Activated naive CD8-positive, alpha-beta T cell treated with anti-CD3 and anti-CD28 coated beads for 36 hours (primary cell): ENCODE data around the gene ANXA4. TPM values are rescaled to one million over a fixed set of nuclear protein-coding genes. Genes with fewer than 3 reads are reported as not detected.
A peak's percentile ranks its signal among the peaks of the same experiment; 100 is the strongest.
"Not testable (repeated sequence)": the region's sequence is repeated elsewhere in the genome, so short reads cannot be mapped to it uniquely, and the experiment has no call there.

Experiments used
- DNase-seq: peaks from one replicate; pipeline ENCODE4 v3.0.0; 2021
- H3K27ac Mint-ChIP-seq: one replicate; pipeline ENCODE4 v1.8.0; 2022; ENCODE audit warnings: mild to moderate bottlenecking, moderate library complexity, mixed read lengths
- H3K27me3 Mint-ChIP-seq: one replicate; pipeline ENCODE4 v1.8.0; 2022; ENCODE audit warnings: mild to moderate bottlenecking, mixed read lengths
- H3K36me3 Mint-ChIP-seq: one replicate; pipeline ENCODE4 v1.8.0; 2021; ENCODE audit warnings: mild to moderate bottlenecking, mixed read lengths
- H3K4me1 Mint-ChIP-seq: one replicate; pipeline ENCODE4 v1.8.0; 2021; ENCODE audit warnings: mixed read lengths
- H3K4me3 Mint-ChIP-seq: one replicate; pipeline ENCODE4 v1.8.0; 2022; ENCODE audit warnings: mild to moderate bottlenecking, moderate library complexity, mixed read lengths
- H3K9me3 Mint-ChIP-seq: one replicate; pipeline ENCODE4 v1.8.0; 2022; ENCODE audit warnings: mixed read lengths
- total RNA-seq, 2 experiments: library from RNA; stranded (reverse); gene quantifications; one replicate each; pipeline ENCODE4 v1.2.3, GENCODE V29; 2021

The ANXA4 gene
- total RNA-seq, 2 experiments from 2014 or later = 15.2 to 15.6 TPM

DNA sequence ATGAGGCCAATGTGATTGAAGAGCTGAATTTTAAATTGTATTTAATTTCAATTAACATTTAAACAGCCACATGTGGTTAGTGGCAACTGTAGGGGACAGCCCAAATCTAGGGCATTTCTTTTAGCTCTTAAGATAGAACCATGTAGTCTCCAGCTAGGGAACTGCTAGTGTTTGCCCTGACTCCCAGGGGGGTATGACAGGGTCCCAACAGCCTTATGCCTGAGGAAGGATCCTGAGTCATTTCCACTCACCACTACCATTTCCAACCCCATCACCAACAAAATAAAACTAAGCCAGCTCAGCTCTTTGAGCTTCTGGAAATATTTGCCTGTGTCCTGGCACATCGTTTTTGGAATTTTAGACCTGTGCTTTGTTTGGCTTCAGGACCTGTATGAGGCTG is 73.8 kb downstream of the ANXA4 start:
- H3K9me3 Mint-ChIP-seq = no peaks in the 10 kb centered on the region
- DNase-seq = no peak
- H3K4me1 Mint-ChIP-seq = peaks cover 2% of the 10 kb centered on the region
- no peaks in the 10 kb centered on the region for H3K27me3 Mint-ChIP-seq
- H3K36me3 Mint-ChIP-seq = no peaks in the 10 kb centered on the region
- H3K4me3 Mint-ChIP-seq = no peak overlapping the region
- no peak overlapping the region for H3K27ac Mint-ChIP-seq

DNA sequence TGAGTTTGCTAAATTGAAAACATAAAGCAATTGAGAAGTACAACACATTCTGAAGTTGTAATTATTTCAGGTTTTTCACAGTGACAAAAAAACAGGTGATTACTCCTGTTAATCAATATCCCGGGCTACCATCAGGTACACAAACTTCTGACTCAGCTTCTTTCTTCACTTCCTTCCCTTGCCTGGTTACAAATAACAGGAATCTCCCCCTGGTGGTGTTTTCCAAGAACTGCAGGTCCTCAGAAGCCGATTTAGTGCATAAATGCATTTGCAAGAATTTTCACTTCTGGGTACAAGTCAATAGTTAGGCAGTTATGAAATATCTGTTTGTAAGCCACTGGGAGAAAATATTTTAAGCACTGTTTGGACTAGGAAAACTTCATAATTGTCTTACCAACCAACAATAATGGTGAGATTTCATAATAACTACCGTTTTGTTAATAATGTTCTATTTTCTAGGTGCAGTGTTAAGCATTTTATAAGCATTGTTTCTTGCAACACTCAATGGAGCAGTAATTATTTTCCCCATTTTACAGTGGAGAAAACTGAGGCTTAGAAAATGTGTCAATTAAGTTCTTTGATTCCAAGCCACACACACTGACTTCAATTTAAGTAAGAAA is 75.1 kb downstream of the ANXA4 start:
- H3K4me1 Mint-ChIP-seq = peaks cover 2% of the 10 kb centered on the region
- H3K9me3 Mint-ChIP-seq = no peaks in the 10 kb centered on the region
- H3K4me3 Mint-ChIP-seq = no peak overlapping the region
- no peaks in the 10 kb centered on the region for H3K27me3 Mint-ChIP-seq
- no peaks in the 10 kb centered on the region for H3K36me3 Mint-ChIP-seq
- peak; percentile 61 for DNase-seq
- no peak overlapping the region for H3K27ac Mint-ChIP-seq

DNA sequence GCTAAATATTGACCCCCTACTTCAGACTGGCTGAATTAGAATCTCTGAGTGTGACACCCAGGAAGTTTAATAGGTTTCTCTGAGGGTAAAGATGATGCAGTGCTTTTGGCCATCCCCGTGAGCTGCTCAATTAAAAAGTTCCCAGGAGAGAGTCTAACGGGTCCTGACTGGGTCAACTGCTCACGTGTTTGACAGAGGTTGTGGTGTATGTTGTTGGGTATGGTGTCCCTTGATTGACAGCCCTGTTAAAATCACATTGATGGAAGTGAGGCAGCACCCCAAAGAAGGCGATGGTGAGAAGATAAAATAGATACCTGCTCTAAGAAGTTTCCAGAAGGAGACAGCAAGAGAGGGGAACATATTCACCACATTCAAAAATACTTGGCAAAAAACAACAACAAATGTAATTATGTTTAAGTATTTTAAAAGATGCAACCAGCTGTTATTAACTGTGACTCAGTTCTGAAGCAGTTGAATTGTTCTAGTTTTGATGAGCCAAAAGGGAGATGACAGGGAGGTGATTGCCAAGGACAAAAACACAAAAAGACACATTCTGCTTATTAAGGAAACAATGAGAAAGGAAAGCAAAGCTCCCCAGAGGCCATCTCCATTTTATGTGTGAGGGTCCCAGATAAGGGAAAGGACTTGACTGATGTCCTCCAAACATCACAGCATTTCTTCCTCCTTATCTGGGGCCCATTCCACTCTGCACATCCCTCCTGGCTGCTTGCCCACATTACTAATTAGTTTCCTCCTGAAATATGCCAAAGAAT is 76.0 kb downstream of the ANXA4 start:
- Mint-ChIP-seq H3K4me3 (no peak overlapping the region), H3K9me3 (no peaks in the 10 kb centered on the region), H3K27ac (no peak overlapping the region), H3K36me3 (no peaks in the 10 kb centered on the region), H3K27me3 (no peaks in the 10 kb centered on the region), H3K4me1 (peaks cover 2% of the 10 kb centered on the region)
- DNase-seq = no peak

DNA sequence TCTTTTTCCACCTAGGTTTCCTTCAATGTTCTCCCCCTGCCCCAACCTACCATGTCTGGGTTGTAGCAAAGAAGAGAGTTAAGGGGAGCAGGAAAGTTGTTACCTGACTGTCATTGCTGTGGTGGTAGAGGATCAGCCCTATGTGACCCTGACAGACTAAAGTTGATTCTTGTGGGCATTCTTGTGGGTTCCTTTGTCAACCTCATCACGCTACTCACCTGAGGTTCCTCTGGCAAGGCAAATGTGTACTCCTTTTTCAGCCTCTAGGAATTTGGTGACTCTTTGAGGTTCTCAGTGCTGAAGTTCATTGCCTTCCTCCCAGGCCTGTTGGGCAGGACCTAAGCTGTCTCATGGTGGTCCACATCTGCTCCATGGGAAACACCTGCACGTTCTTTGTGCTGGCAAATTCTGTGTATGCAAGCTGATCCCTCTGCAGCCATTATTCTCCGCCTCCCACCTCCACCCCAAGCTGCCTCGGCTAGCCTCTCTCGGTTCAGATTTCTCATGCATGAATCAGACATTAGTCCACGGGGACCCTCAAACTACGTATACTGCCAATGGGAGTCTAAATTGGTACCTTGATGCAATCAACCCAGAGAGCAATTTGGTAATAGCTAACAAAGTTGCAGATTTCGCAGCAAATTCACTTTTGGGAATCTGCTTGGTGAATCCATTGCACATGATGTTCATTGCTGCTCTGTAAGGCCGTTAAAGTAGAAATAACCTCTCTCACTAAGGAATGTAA is 86.0 kb downstream of the ANXA4 start:
- DNase-seq = no peak

DNA sequence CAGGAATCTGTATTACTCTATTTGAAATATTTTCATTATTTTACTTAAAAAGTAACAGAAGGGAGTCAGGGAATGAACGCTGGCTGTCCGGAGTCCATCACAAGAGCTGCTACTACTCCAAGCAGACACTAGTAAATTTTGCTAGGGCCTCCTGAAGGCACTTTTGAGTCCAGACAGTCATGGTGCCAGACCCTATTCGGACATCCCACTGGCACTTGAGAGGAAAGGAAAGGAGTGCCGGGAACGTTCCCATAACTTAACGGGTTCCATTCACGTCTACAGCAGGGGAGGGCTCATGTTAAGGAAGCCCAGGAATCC is 87.0 kb downstream of the ANXA4 start:
- Mint-ChIP-seq H3K27me3 (no peaks in the 10 kb centered on the region), H3K9me3 (no peaks in the 10 kb centered on the region), H3K27ac (peak overlapping the region; percentile 89), H3K4me3 (peak overlapping the region; percentile 79), H3K36me3 (peaks cover 18% of the 10 kb centered on the region), H3K4me1 (peaks cover 36% of the 10 kb centered on the region)
- DNase-seq = no peak

More for the DNA sequence above, 86.0 kb downstream of the ANXA4 start:
- H3K36me3 Mint-ChIP-seq = peaks cover 10% of the 10 kb centered on the region
- H3K27me3 Mint-ChIP-seq = no peaks in the 10 kb centered on the region
- H3K4me1 Mint-ChIP-seq = peaks cover 26% of the 10 kb centered on the region
- H3K9me3 Mint-ChIP-seq = no peaks in the 10 kb centered on the region
- peak overlapping the region; percentile 79 for H3K4me3 Mint-ChIP-seq
- peak overlapping the region; percentile 89 for H3K27ac Mint-ChIP-seq

DNA sequence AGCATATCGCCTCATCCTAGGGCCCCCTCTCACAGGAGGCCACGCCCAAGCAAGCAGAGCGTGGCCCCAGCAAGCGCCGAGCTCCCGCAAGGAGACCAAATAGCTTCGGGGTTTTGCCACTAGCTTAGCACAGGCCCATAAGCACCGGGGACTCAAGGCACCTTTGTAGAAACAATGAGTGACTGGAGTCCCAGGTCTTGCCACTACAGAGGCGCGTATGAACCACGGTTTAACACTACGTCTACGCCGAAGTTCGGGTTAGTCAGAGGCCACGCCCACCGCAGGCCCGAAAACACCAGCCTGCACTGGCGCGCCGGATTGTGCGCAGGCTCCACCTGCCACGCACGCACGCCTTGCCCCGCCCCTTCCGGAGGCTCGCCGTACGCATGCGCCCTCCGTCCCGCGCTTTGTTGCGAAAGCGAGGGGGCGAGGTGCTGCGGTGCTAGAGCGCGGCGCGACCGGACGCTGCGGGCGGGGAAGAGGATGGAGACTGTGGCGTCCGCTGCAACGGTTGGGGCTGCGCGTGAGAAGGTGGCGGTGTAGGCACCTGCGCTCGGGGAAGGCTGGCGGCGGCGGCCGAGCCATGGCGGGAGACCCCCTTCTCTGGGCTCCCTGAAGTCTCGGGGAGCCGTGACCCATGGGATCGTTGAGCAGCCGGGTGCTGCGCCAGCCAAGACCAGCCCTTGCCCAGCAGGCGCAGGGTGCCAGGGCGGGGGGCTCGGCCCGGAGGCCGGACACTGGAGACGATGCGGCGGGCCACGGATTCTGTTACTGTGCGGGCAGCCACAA is 87.5 kb downstream of the ANXA4 start, which contains the start of gene GMCL1:
Gene GMCL1 (plus strand): TSS at position 405 of the 789 bp plus-strand sequence. CDS start 233 bp downstream, at position 638.
- Mint-ChIP-seq H3K9me3 (no peaks in the 10 kb centered on the region), H3K27ac (peak within 1 kb of the TSS; percentile 89), H3K36me3 (peaks cover 23% of the 10 kb centered on the region), H3K4me3 (peak within 1 kb of the TSS; percentile 79), H3K4me1 (peaks cover 41% of the 10 kb centered on the region), H3K27me3 (no peaks in the 10 kb centered on the region)
- DNase-seq = peak; percentile 99

DNA sequence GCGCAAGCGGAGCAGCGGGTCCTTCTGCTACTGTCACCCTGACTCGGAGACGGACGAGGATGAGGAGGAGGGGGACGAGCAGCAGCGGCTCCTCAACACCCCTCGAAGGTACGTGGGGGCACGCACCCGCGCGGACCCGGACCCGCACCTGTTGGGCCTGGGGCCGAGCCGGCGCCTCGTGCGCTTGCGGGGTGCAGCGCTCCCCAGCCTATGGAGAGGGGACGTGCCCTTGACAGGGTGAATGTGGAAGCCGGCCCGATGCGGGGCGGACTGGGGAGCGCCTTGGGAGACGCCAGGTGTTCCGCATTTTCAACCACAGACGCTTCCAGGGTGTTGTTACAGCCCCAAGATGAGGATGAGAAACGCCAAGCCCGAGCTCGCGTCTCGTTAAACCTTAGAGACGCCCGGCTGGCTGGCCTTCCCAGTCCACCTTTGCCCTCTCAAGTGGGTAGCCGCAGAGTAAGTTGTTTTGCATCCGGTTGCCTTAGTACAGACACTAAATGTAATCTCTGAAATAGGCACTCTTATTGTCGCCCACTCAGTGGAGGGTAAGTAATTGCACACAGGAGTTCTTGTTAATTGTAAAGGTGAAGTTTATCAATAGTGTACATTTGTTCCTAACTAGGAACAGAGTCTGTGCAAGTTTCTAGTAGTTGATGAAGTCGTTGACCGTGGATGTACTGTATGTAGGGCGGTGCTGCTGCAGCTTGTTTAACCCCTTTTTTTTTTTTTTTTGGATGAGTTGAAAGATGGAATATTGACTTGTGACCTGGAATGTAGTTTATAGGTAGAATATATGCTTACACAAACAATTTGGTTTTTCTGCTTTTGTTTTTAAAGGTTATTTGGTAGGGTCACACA is 88.3 kb downstream of the ANXA4 start:
- H3K27me3 Mint-ChIP-seq = no peaks in the 10 kb centered on the region

DNA sequence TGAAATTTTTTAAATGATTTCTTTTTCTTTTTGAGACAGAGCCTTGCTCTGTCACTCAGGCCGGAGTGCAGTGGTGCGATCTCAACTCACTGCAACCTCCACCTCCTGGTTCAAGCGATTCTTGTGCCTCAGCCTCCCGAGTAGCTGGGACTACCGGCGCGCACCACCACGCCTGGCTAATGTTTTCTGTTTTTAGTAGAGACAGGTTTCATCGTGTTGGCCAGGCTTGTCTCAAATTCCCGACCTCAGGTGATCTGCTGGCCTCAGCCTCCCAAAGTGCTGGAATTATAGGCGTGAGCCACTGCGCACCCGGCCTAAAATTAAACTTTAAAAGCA is 88.9 kb downstream of the ANXA4 start:
- H3K4me3 Mint-ChIP-seq = peak overlapping the region; percentile 79
- peaks cover 55% of the 10 kb centered on the region for H3K4me1 Mint-ChIP-seq
- H3K27ac Mint-ChIP-seq = peak overlapping the region; percentile 3
- not testable (repeated sequence) for H3K9me3 Mint-ChIP-seq, DNase-seq, H3K27me3 Mint-ChIP-seq
- peaks cover 29% of the 10 kb centered on the region for H3K36me3 Mint-ChIP-seq

More for the DNA sequence above, 88.3 kb downstream of the ANXA4 start:
- no peaks in the 10 kb centered on the region for H3K9me3 Mint-ChIP-seq
- peak; percentile 46 for DNase-seq
- peak overlapping the region; percentile 89 for H3K27ac Mint-ChIP-seq
- H3K4me1 Mint-ChIP-seq = peaks cover 49% of the 10 kb centered on the region
- H3K36me3 Mint-ChIP-seq = peaks cover 29% of the 10 kb centered on the region
- peak overlapping the region; percentile 79 for H3K4me3 Mint-ChIP-seq

DNA sequence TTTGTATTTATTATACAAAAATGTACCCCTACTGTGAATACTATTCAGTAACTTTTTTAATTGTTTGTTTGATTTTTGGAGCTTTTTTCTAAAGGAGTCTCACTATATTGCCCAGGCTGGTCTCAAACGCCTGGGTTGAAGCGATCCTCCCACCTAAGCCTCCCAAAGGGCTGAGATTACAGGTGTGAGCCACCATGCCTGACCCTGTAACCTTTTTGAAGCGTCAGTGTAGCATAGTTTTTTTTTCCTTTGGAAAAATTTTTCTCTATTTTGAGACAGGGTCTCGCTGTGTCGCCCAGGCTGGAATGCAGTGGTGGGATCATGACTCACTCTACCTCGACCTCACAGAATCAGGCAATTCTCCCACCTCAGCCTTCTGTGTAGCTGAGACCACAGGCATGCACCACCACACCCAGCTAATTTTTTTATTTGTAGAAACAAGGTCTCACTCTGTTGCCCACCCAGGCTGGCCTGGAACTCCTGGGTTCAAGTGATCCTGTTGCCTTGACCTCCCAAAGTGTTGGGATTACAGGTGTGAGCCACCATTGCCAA is 89.5 kb downstream of the ANXA4 start:
- peaks cover 29% of the 10 kb centered on the region for H3K36me3 Mint-ChIP-seq
- H3K9me3 Mint-ChIP-seq = no peaks in the 10 kb centered on the region
- peak overlapping the region; percentile 15 for H3K27ac Mint-ChIP-seq
- no peaks in the 10 kb centered on the region for H3K27me3 Mint-ChIP-seq
- H3K4me1 Mint-ChIP-seq = peaks cover 61% of the 10 kb centered on the region
- DNase-seq = no peak
- H3K4me3 Mint-ChIP-seq = peak overlapping the region; percentile 66

DNA sequence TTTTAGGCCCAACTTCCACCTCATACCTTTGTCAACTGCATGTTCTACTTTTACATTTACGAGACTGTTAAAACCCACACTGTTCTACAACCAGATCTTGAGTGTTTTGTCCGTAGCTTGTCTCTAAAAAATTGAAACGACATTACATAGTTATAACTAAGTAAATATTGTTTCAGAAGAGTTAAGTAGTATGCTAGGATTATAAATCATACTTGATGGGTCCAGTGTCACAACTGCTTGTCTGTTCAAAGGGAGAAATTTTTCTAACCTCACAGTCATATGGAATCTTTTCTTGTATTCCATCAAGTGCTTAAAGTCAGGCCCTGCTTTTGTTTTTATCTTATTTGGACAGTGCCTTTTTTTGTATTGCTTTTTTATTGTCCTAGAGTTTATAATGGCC is 91.8 kb downstream of the ANXA4 start:
- H3K4me1 Mint-ChIP-seq = peaks cover 52% of the 10 kb centered on the region
- H3K36me3 Mint-ChIP-seq = peaks cover 33% of the 10 kb centered on the region
- H3K27ac Mint-ChIP-seq = no peak overlapping the region
- H3K27me3 Mint-ChIP-seq = no peaks in the 10 kb centered on the region
- DNase-seq = no peak
- peak overlapping the region; percentile 8 for H3K4me3 Mint-ChIP-seq
- no peaks in the 10 kb centered on the region for H3K9me3 Mint-ChIP-seq

DNA sequence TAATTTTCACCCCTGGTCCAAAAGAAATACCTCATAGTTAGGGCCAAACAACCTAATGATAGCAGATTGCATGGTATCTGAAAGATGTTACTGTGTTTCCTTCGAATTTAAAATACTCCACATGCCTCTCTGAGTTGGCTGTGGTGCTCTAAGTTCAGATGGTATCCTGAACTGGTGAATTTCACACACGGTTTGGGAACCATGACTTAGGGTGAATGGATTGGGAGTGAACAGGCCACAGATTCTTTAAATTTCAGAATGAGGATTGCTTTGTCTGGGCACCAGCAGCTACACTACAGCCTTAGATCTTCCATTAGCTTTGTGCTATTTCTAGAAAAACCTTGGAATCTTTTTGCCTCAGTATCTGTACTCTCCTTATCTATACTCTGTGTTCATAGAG is 93.7 kb downstream of the ANXA4 start:
- Mint-ChIP-seq H3K36me3 (peaks cover 40% of the 10 kb centered on the region), H3K27me3 (no peaks in the 10 kb centered on the region), H3K4me3 (no peak overlapping the region), H3K4me1 (peaks cover 52% of the 10 kb centered on the region), H3K9me3 (no peaks in the 10 kb centered on the region), H3K27ac (no peak overlapping the region)
- DNase-seq = no peak

DNA sequence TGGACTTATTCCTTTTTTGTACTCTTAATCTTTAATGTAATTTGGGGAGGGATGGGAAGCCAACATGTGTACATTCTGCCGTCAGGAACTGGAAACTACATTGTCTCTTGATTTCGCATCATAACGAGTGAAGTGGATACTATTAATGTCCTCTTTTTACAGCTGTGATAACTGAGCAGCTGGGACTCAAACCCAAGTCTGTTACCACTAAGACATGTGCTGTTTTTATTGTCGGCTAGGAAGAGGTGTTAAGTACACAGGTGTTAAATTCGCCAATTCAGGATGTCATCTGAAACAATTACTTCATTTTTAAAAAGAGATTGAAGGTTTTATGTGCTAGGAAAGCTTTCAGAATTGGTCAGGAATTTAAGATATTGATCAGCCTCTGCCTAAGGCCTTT is 94.4 kb downstream of the ANXA4 start:
- Mint-ChIP-seq H3K9me3 (no peaks in the 10 kb centered on the region), H3K27me3 (no peaks in the 10 kb centered on the region), H3K36me3 (peaks cover 40% of the 10 kb centered on the region), H3K27ac (no peak overlapping the region), H3K4me1 (peaks cover 52% of the 10 kb centered on the region), H3K4me3 (no peak overlapping the region)
- DNase-seq = no peak

DNA sequence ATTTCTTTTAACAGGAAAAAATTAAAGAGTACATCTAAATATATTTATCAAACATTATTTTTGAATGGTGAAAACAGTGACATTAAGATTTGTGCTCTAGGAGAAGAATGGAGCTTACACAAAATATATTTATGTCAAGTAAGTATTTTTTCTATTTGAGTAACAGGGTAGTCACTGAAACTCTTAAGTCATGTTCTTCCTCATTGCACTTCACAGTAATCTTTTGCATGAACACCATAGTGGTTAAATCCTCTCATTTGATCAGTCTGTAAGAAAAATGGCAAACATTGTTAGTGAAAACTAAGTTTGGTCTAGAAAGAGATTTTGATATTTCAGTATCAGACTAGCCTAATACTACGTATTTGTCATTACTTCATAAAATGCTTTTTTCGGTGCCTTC is 95.6 kb downstream of the ANXA4 start:
- Mint-ChIP-seq H3K4me3 (no peak overlapping the region), H3K9me3 (no peaks in the 10 kb centered on the region), H3K4me1 (peaks cover 43% of the 10 kb centered on the region), H3K27me3 (no peaks in the 10 kb centered on the region), H3K36me3 (peaks cover 34% of the 10 kb centered on the region), H3K27ac (no peak overlapping the region)
- DNase-seq = no peak

DNA sequence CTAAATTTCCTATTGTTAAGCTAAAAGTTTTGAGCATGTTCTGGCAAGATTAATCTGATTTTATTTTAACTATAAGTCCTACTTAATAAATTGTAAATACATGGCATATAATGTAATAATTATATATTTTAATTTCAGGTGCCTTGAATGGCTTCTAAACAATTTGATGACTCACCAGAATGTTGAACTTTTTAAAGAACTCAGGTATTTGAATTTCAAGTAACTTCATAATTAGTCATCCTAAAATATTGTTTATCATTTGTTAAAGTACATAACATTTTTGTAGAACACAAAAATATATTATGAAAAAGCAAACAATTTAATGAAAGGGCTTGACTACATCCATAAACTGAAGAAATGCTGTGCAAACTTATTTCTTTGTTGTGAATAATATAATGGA is 102.1 kb downstream of the ANXA4 start:
- Mint-ChIP-seq H3K27me3 (no peaks in the 10 kb centered on the region), H3K36me3 (peaks cover 19% of the 10 kb centered on the region), H3K4me3 (no peak overlapping the region), H3K9me3 (no peaks in the 10 kb centered on the region), H3K4me1 (peaks cover 10% of the 10 kb centered on the region), H3K27ac (no peak overlapping the region)
- no peak for DNase-seq
